HEK293T (cell line): ENCODE measurements around the gene RPAP2.

Experiments used
- CTCF ChIA-PET: fragments of 350-600 bp; formaldehyde crosslinking; extraction: SDS; loops from one replicate; lab custom pipeline; 2021; ENCODE audit warnings: antibody characterized with exemption, inconsistent platforms; lab: Yijun Ruan, JAX
- POLR2A ChIA-PET: fragments of 350-600 bp; formaldehyde crosslinking; extraction: SDS; loops from one replicate; lab custom pipeline; 2020; ENCODE audit warnings: antibody characterized with exemption, inconsistent platforms; lab: Yijun Ruan, JAX
- DNase-seq: peaks from one replicate; pipeline ENCODE4 v3.0.0; 2012; ENCODE audit warnings: mixed read lengths; ENCODE audit errors: extremely low spot score
- ARNT ChIP-seq: fragments of 450-650 bp; IDR thresholded peaks from 2 replicates; pipeline ENCODE4 v1.6.1; 2017; ENCODE audit warnings: mild to moderate bottlenecking
- BHLHE40 ChIP-seq: fragments of 450-650 bp; IDR thresholded peaks from 2 replicates; pipeline ENCODE4 v1.6.1; 2016; ENCODE audit warnings: mild to moderate bottlenecking, moderate library complexity, borderline replicate concordance
- CTBP1 ChIP-seq: fragments of 450-650 bp; IDR thresholded peaks from 2 replicates; pipeline ENCODE4 v1.6.1; 2016; ENCODE audit warnings: borderline replicate concordance
- ELF4 ChIP-seq: fragments of 450-650 bp; IDR thresholded peaks from 2 replicates; pipeline ENCODE4 v1.6.1; 2017; ENCODE audit warnings: antibody characterized with exemption
- FOXA1 ChIP-seq: fragments of 450-650 bp; IDR thresholded peaks from 2 replicates; pipeline ENCODE4 v1.6.1; 2016; ENCODE audit warnings: mild to moderate bottlenecking
- FOXK2 ChIP-seq: fragments of 450-650 bp; IDR thresholded peaks from 2 replicates; pipeline ENCODE4 v1.6.1; 2016; ENCODE audit warnings: mild to moderate bottlenecking
- FOXM1 ChIP-seq: fragments of 450-650 bp; IDR thresholded peaks from 2 replicates; pipeline ENCODE4 v1.6.1; 2017; ENCODE audit warnings: mild to moderate bottlenecking, borderline replicate concordance
- HDGF ChIP-seq: fragments of 450-650 bp; IDR thresholded peaks from 2 replicates; pipeline ENCODE4 v1.6.1; 2017; ENCODE audit warnings: antibody characterized with exemption, borderline replicate concordance
- L3MBTL2 ChIP-seq: fragments of 450-650 bp; conservative IDR thresholded peaks from 2 replicates; pipeline ENCODE4 v1.6.1; 2016; ENCODE audit warnings: mild to moderate bottlenecking
- LEF1 ChIP-seq: fragments of 450-650 bp; IDR thresholded peaks from 2 replicates; pipeline ENCODE4 v1.6.1; 2017; ENCODE audit warnings: mild to moderate bottlenecking, borderline replicate concordance
- NFRKB ChIP-seq: fragments of 450-650 bp; IDR thresholded peaks from 2 replicates; pipeline ENCODE4 v1.6.1; 2016; ENCODE audit warnings: mild to moderate bottlenecking, moderate library complexity
- PKNOX1 ChIP-seq: fragments of 450-650 bp; IDR thresholded peaks from 2 replicates; pipeline ENCODE4 v1.6.1; 2016
- SP1 ChIP-seq: fragments of 450-650 bp; IDR thresholded peaks from 2 replicates; pipeline ENCODE4 v1.6.1; 2017
- SUZ12 ChIP-seq: fragments of 450-650 bp; IDR thresholded peaks from 2 replicates; pipeline ENCODE4 v1.6.1; 2016; ENCODE audit warnings: mild to moderate bottlenecking
- TARDBP ChIP-seq: fragments of 450-650 bp; IDR thresholded peaks from 2 replicates; pipeline ENCODE4 v1.6.1; 2016
- ZNF384 ChIP-seq: fragments of 450-650 bp; IDR thresholded peaks from 2 replicates; pipeline ENCODE4 v1.6.1; 2016

Gene RPAP2

GRCh38 chr1:92323473-92324453 lies 24.9 kb downstream of the RPAP2 start:
- ChIA-PET CTCF (no interaction called here), POLR2A (no interaction called here)
- TF ChIP-seq SUZ12 (no peak), FOXK2 (no peak), HDGF (no peak), ELF4 (no peak), BHLHE40 (no peak), TARDBP (no peak), CTBP1 (no peak), FOXA1 (no peak), PKNOX1 (no peak), FOXM1 (no peak), LEF1 (no peak), ZNF384 (no peak)
- no peak for DNase-seq

GRCh38 chr1:92324784-92325183 lies 25.9 kb downstream of the RPAP2 start:
- ChIA-PET POLR2A (no interaction called here), CTCF (no interaction called here)
- DNase-seq, result no peak
- no peak for TF ChIP-seq FOXM1
- no peak for TF ChIP-seq ZNF384
- no peak for TF ChIP-seq FOXA1
- TF ChIP-seq FOXK2, result no peak
- TF ChIP-seq TARDBP, result no peak
- no peak for TF ChIP-seq SUZ12
- no peak for TF ChIP-seq LEF1
- no peak for TF ChIP-seq ARNT
- no peak for TF ChIP-seq SP1
- no peak for TF ChIP-seq CTBP1

- TF ChIP-seq ELF4 (no peak), CTBP1 (no peak), HDGF (no peak), FOXA1 (no peak), TARDBP (no peak), NFRKB (no peak), LEF1 (no peak), BHLHE40 (no peak), FOXK2 (no peak), SUZ12 (no peak), SP1 (no peak), ARNT (no peak)
- POLR2A ChIA-PET, result no interaction called here
- DNase-seq, result no peak
- CTCF ChIA-PET, result interaction anchor here (0.6 kb wide), 1 partner anchor 159 kb away, joined by 4 read pairs; no protein-coding TSS in a partner anchor
Measured at GRCh38 chr1:92326681-92327080, 27.8 kb downstream of the RPAP2 start.

GRCh38 chr1:92327794-92328193 lies 28.9 kb downstream of the RPAP2 start:
- TF ChIP-seq L3MBTL2, result no peak
- TF ChIP-seq CTBP1, result no peak
- TF ChIP-seq SP1, result no peak
- no peak for DNase-seq
- POLR2A ChIA-PET, result no interaction called here
- CTCF ChIA-PET, result no interaction called here

- POLR2A ChIA-PET, result no interaction called here
- CTCF ChIA-PET, result no interaction called here
- no peak for DNase-seq
Measured at GRCh38 chr1:92329347-92330129, 30.7 kb downstream of the RPAP2 start.

GRCh38 chr1:92333668-92334067 lies 34.8 kb downstream of the RPAP2 start:
- no peak for TF ChIP-seq ELF4
- TF ChIP-seq ZNF384, result no peak
- no peak for TF ChIP-seq NFRKB
- TF ChIP-seq BHLHE40, result no peak
- no peak for TF ChIP-seq LEF1
- TF ChIP-seq SUZ12, result no peak
- no peak for TF ChIP-seq FOXK2
- no peak for TF ChIP-seq PKNOX1
- TF ChIP-seq SP1, result no peak
- no peak for TF ChIP-seq L3MBTL2
- TF ChIP-seq FOXA1, result no peak
- TF ChIP-seq ARNT, result no peak
- no peak for TF ChIP-seq FOXM1
- CTCF ChIA-PET, result interaction anchor here (0.7 kb wide), 1 partner anchor 237 kb away, joined by 3 read pairs; no protein-coding TSS in a partner anchor
- DNase-seq, result no peak
- POLR2A ChIA-PET, result no interaction called here

More at GRCh38 chr1:92329347-92330129, 30.7 kb downstream of the RPAP2 start:
- TF ChIP-seq SUZ12, result no peak
- TF ChIP-seq FOXM1, result no peak
- no peak for TF ChIP-seq ARNT

- CTCF ChIA-PET, result no interaction called here
- POLR2A ChIA-PET, result no interaction called here
- TF ChIP-seq FOXA1 (no peak), FOXM1 (no peak), L3MBTL2 (no peak), ZNF384 (no peak), PKNOX1 (no peak), NFRKB (no peak), SUZ12 (no peak)
- DNase-seq, result no peak
Measured at GRCh38 chr1:92340154-92340553, 41.3 kb downstream of the RPAP2 start.
